ENCODE data around the gene TYMS. TPM values are rescaled to one million over a fixed set of nuclear protein-coding genes. Genes with fewer than 3 reads are reported as not detected.

The TYMS gene
- total RNA-seq, 1 experiment from 2014 or later = 42.3 TPM

DNA sequence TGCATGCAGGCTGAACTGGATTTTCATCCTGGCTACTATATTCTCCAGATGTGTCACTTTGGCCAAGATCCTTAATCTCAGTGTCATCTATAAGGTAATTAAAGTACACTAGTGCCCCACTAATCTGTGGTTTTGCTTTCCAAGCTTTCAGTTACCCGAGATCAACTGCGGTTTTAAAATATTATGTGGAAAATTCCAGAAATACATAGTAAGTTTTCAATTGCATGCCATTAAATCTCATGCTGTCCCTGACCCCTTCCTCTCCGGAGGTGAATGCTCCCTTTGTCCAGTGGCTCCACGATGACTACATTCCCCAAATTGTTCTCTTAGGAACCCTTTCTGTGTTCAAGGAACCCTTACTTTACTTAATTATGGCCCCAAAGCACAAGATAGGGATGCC is 5.3 kb upstream of the TYMS start:
- Histone ChIP-seq H3K9me2 (replicated peaks; ENCODE audit: insufficient read depth, low read length) (no peaks in the 10 kb centered on the region), H4K20me1 (ENCODE audit: insufficient read depth, low read depth, low read length) (0 out of 2 replicates have a peak, but pooled peaks cover 12% of the 10 kb centered on the region), H3K27me3 (ENCODE audit: low read length) (no peaks in the 10 kb centered on the region), H3K27ac (ENCODE audit: low read length) (no peak overlapping the region), H3K36me3 (ENCODE audit: insufficient read depth, low read length) (no peaks in the 10 kb centered on the region), H3K4me3 (ENCODE audit: low read length) (no peak overlapping the region), H3K79me2 (ENCODE audit: low read length) (no peaks in the 10 kb centered on the region; the same call in 1 of the 2 replicates), H2AFZ (ENCODE audit: low read length) (no peak overlapping the region), H3K9ac (ENCODE audit: low read length) (no peak overlapping the region), H3K9me3 (ENCODE audit: low read length) (no peaks in the 10 kb centered on the region), H3K4me2 (ENCODE audit: low read depth, low read length, poor library complexity, severe bottlenecking) (no peak overlapping the region), H3K4me1 (ENCODE audit: low read length) (peaks cover 22% of the 10 kb centered on the region)
- DNase-seq = no peak

GRCh38 chr18:653512-653911 is 3.9 kb upstream of the TYMS start:
- Histone ChIP-seq H3K79me2 (ENCODE audit: low read length) (peaks cover 9% of the 10 kb centered on the region), H3K27ac (ENCODE audit: low read length) (no peak overlapping the region), H3K4me2 (ENCODE audit: low read depth, low read length, poor library complexity, severe bottlenecking) (no peak overlapping the region), H3K9me2 (replicated peaks; ENCODE audit: insufficient read depth, low read length) (no peaks in the 10 kb centered on the region), H3K4me1 (ENCODE audit: low read length) (peaks cover 23% of the 10 kb centered on the region), H3K9me3 (ENCODE audit: low read length) (no peaks in the 10 kb centered on the region), H3K27me3 (ENCODE audit: low read length) (no peaks in the 10 kb centered on the region), H3K4me3 (ENCODE audit: low read length) (no peak overlapping the region), H3K9ac (ENCODE audit: low read length) (no peak overlapping the region), H2AFZ (ENCODE audit: low read length) (no peak overlapping the region), H3K36me3 (ENCODE audit: insufficient read depth, low read length) (no peaks in the 10 kb centered on the region), H4K20me1 (ENCODE audit: insufficient read depth, low read depth, low read length) (0 out of 2 replicates have a peak, but pooled peaks cover 12% of the 10 kb centered on the region)
- DNase-seq = no peak

- no peak overlapping the region for H3K27ac ChIP-seq (ENCODE audit: low read length)
- DNase-seq = peak; percentile 76
- H3K4me3 ChIP-seq (ENCODE audit: low read length) = no peak overlapping the region
- H3K9me2 ChIP-seq (replicated peaks; ENCODE audit: insufficient read depth, low read length) = no peaks in the 10 kb centered on the region
- H4K20me1 ChIP-seq (ENCODE audit: insufficient read depth, low read depth, low read length) = 0 out of 2 replicates have a peak, but pooled peaks cover 12% of the 10 kb centered on the region
- H3K4me2 ChIP-seq (ENCODE audit: low read depth, low read length, poor library complexity, severe bottlenecking) = peak overlapping the region; percentile 16
- H3K27me3 ChIP-seq (ENCODE audit: low read length) = no peaks in the 10 kb centered on the region
- peaks cover 7% of the 10 kb centered on the region for H3K36me3 ChIP-seq (ENCODE audit: insufficient read depth, low read length)
- H3K9me3 ChIP-seq (ENCODE audit: low read length) = no peaks in the 10 kb centered on the region
- H2AFZ ChIP-seq (ENCODE audit: low read length) = no peak overlapping the region
- peaks cover 20% of the 10 kb centered on the region for H3K79me2 ChIP-seq (ENCODE audit: low read length)
- H3K9ac ChIP-seq (ENCODE audit: low read length) = no peak overlapping the region
- peaks cover 32% of the 10 kb centered on the region for H3K4me1 ChIP-seq (ENCODE audit: low read length)
Observed at GRCh38 chr18:654601-655000, 2.9 kb upstream of the TYMS start.

DNA sequence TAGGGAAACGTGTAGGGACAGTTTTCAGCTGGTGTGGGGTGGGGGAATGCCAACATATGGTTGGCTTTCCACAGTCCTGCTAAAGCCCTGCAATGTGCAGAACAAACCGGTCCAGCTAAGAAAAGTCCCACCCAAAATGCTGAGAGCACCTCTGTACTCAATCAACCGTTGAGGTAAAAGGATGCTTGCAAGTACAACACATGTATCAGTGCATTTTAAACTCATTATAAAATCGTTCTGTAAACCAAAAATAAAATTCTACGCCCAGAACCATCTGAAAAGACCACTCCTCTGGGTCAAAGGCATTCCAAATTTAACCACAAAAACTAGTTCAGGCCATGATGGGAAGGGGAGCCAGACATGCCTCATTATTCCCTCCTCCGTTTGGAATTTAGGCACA is 2.0 kb upstream of the TYMS start:
- Histone ChIP-seq H3K27me3 (ENCODE audit: low read length) (no peaks in the 10 kb centered on the region), H3K9me3 (ENCODE audit: low read length) (no peaks in the 10 kb centered on the region), H2AFZ (ENCODE audit: low read length) (no peak overlapping the region), H3K27ac (ENCODE audit: low read length) (no peak overlapping the region), H3K9me2 (replicated peaks; ENCODE audit: insufficient read depth, low read length) (no peaks in the 10 kb centered on the region), H4K20me1 (ENCODE audit: insufficient read depth, low read depth, low read length) (0 out of 2 replicates have a peak, but pooled peaks cover 12% of the 10 kb centered on the region), H3K79me2 (ENCODE audit: low read length) (peaks cover 29% of the 10 kb centered on the region), H3K9ac (ENCODE audit: low read length) (no peak overlapping the region), H3K4me2 (ENCODE audit: low read depth, low read length, poor library complexity, severe bottlenecking) (no peak overlapping the region), H3K4me3 (ENCODE audit: low read length) (no peak overlapping the region), H3K4me1 (ENCODE audit: low read length) (peaks cover 28% of the 10 kb centered on the region), H3K36me3 (ENCODE audit: insufficient read depth, low read length) (peaks cover 16% of the 10 kb centered on the region)
- no peak for DNase-seq

GRCh38 chr18:658001-658946 is 821 bp downstream of the TYMS start:
- Histone ChIP-seq H3K9me3 (ENCODE audit: low read length) (no peaks in the 10 kb centered on the region), H3K4me1 (ENCODE audit: low read length) (peaks cover 23% of the 10 kb centered on the region), H2AFZ (ENCODE audit: low read length) (peak overlapping the region; percentile 98), H3K36me3 (ENCODE audit: insufficient read depth, low read length) (peaks cover 34% of the 10 kb centered on the region), H3K27me3 (ENCODE audit: low read length) (no peaks in the 10 kb centered on the region), H3K4me2 (ENCODE audit: low read depth, low read length, poor library complexity, severe bottlenecking) (peak overlapping the region; percentile 70), H4K20me1 (ENCODE audit: insufficient read depth, low read depth, low read length) (0 out of 2 replicates have a peak, but pooled peaks cover 4% of the 10 kb centered on the region), H3K9ac (ENCODE audit: low read length) (peak overlapping the region; percentile 96), H3K79me2 (ENCODE audit: low read length) (peaks cover 47% of the 10 kb centered on the region), H3K27ac (ENCODE audit: low read length) (peak overlapping the region; percentile 68), H3K4me3 (ENCODE audit: low read length) (peak overlapping the region; percentile 98), H3K9me2 (replicated peaks; ENCODE audit: insufficient read depth, low read length) (no peaks in the 10 kb centered on the region)
- DNase-seq = peak; percentile 88

DNA sequence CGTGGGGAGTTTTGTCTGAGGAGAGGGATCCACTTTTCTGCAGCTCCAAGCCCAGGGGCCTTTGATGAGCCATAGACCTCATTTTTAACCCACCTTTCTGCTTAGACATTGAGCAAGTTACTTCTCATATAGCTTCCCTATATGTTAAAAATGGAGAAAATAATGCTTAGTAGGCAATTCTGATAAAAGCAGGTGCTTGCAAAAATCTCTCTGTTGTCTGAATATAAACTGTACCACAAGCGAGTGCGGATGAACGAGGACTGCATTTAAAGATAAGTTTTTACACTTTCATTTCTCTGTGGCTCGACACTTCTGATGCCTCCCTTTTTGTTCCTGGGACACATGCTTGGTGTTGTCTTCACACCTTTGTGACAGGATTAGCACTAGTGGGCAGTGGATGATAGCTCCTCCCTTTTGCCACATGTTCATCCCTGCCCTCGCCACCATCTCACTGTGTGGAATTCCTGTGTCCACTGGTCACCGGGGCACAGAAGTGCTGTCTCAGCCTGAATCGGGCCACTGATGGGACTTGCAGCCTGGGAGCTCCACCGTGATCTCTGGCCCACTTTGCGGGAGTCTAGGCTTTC is 1.6 kb downstream of the TYMS start:
- peaks cover 34% of the 10 kb centered on the region for H3K36me3 ChIP-seq (ENCODE audit: insufficient read depth, low read length)
- H3K9ac ChIP-seq (ENCODE audit: low read length) = peak overlapping the region; percentile 96
- H2AFZ ChIP-seq (ENCODE audit: low read length) = no peak overlapping the region
- H3K4me2 ChIP-seq (ENCODE audit: low read depth, low read length, poor library complexity, severe bottlenecking) = peak overlapping the region; percentile 70
- peak overlapping the region; percentile 98 for H3K4me3 ChIP-seq (ENCODE audit: low read length)
- H4K20me1 ChIP-seq (ENCODE audit: insufficient read depth, low read depth, low read length) = no peaks in the 10 kb centered on the region
- H3K27ac ChIP-seq (ENCODE audit: low read length) = peak overlapping the region; percentile 68; the same call in 1 of the 2 replicates
- H3K79me2 ChIP-seq (ENCODE audit: low read length) = peaks cover 47% of the 10 kb centered on the region
- no peak for DNase-seq
- no peaks in the 10 kb centered on the region for H3K27me3 ChIP-seq (ENCODE audit: low read length)
- H3K4me1 ChIP-seq (ENCODE audit: low read length) = peaks cover 23% of the 10 kb centered on the region
- H3K9me2 ChIP-seq (replicated peaks; ENCODE audit: insufficient read depth, low read length) = no peaks in the 10 kb centered on the region
- H3K9me3 ChIP-seq (ENCODE audit: low read length) = no peaks in the 10 kb centered on the region

GRCh38 chr18:659597-659996 is 2.1 kb downstream of the TYMS start:
- Histone ChIP-seq H3K27ac (ENCODE audit: low read length) (no peak overlapping the region), H3K4me2 (ENCODE audit: low read depth, low read length, poor library complexity, severe bottlenecking) (peak overlapping the region; percentile 70), H3K36me3 (ENCODE audit: insufficient read depth, low read length) (peaks cover 34% of the 10 kb centered on the region), H3K9ac (ENCODE audit: low read length) (no peak overlapping the region), H3K79me2 (ENCODE audit: low read length) (peaks cover 47% of the 10 kb centered on the region), H3K4me3 (ENCODE audit: low read length) (peak overlapping the region; percentile 98; the same call in 1 of the 2 replicates), H2AFZ (ENCODE audit: low read length) (no peak overlapping the region), H3K9me2 (replicated peaks; ENCODE audit: insufficient read depth, low read length) (no peaks in the 10 kb centered on the region), H3K4me1 (ENCODE audit: low read length) (peaks cover 18% of the 10 kb centered on the region), H3K27me3 (ENCODE audit: low read length) (no peaks in the 10 kb centered on the region), H3K9me3 (ENCODE audit: low read length) (no peaks in the 10 kb centered on the region), H4K20me1 (ENCODE audit: insufficient read depth, low read depth, low read length) (no peaks in the 10 kb centered on the region)
- no peak for DNase-seq

GRCh38 chr18:662197-662596 is 4.7 kb downstream of the TYMS start:
- Histone ChIP-seq H3K4me3 (ENCODE audit: low read length) (no peak overlapping the region), H2AFZ (ENCODE audit: low read length) (no peak overlapping the region), H3K4me1 (ENCODE audit: low read length) (peaks cover 10% of the 10 kb centered on the region), H3K9me2 (replicated peaks; ENCODE audit: insufficient read depth, low read length) (no peaks in the 10 kb centered on the region), H3K4me2 (ENCODE audit: low read depth, low read length, poor library complexity, severe bottlenecking) (no peak overlapping the region), H3K36me3 (ENCODE audit: insufficient read depth, low read length) (peaks cover 42% of the 10 kb centered on the region), H3K79me2 (ENCODE audit: low read length) (peaks cover 55% of the 10 kb centered on the region), H3K9ac (ENCODE audit: low read length) (no peak overlapping the region), H3K27ac (ENCODE audit: low read length) (no peak overlapping the region), H3K9me3 (ENCODE audit: low read length) (no peaks in the 10 kb centered on the region), H3K27me3 (ENCODE audit: low read length) (no peaks in the 10 kb centered on the region), H4K20me1 (ENCODE audit: insufficient read depth, low read depth, low read length) (no peaks in the 10 kb centered on the region)
- DNase-seq = no peak
